Caco-2 (cell line): ENCODE measurements around the gene EIF3I. TPM values are rescaled to one million over a fixed set of nuclear protein-coding genes. Genes with fewer than 3 reads are reported as not detected.

ENCODE experiments used
- BruUV-seq: library from RNA; stranded (reverse); fragments of 400-500 nt; replicated peaks from 2 replicates; lab custom pipeline; 2021; lab: Mats Ljungman, UMichigan
- CTCF ChIA-PET: fragments of 300-600 bp; sonication (Branson Sonifier 250); formaldehyde crosslinking; loops from one replicate; lab custom pipeline; 2022; ENCODE audit warnings: antibody characterized with exemption; lab: Charles Lee
- POLR2A ChIA-PET: fragments of 300-600 bp; sonication (Branson Sonifier 250); formaldehyde crosslinking; loops from one replicate; lab custom pipeline; 2022; ENCODE audit warnings: antibody characterized with exemption; lab: Charles Lee
- DNase-seq, 2 experiments: peaks; one replicate each; pipeline versions ENCODE4 v3.0.0 to v3.0.0-alpha.2; 2020 to 2022
- H3K27me3 ChIP-seq: replicated peaks from 2 replicates; pipeline ENCODE4 v1.6.0; 2011; ENCODE audit warnings: low read length; ENCODE audit not compliant: control insufficient read depth, insufficient read depth
- H3K36me3 ChIP-seq: 2 replicates; pipeline ENCODE4 v1.5.1; 2011; ENCODE audit warnings: low read length; ENCODE audit not compliant: control insufficient read depth, insufficient read depth
- H3K4me1 ChIP-seq: fragments of 250-450 bp; sonication (Bioruptor Pico); 2 replicates; pipeline ENCODE4 v1.5.1; 2020; ENCODE audit warnings: mild to moderate bottlenecking
- H3K4me3 ChIP-seq: 2 replicates; pipeline ENCODE4 v1.5.1; 2011; ENCODE audit warnings: low read depth, mild to moderate bottlenecking, control low read depth, low read length
- H3K9me3 ChIP-seq: fragments of 250-450 bp; sonication (Bioruptor Pico); 2 replicates; pipeline ENCODE4 v1.5.1; 2020; ENCODE audit warnings: mild to moderate bottlenecking, moderate library complexity
- H3K27ac Mint-ChIP-seq: one replicate; pipeline ENCODE4 v1.8.0; 2022; ENCODE audit warnings: mixed read lengths; ENCODE audit not compliant: unreplicated experiment
- H3K27me3 Mint-ChIP-seq: one replicate; pipeline ENCODE4 v1.8.0; 2022; ENCODE audit warnings: mixed read lengths; ENCODE audit not compliant: insufficient read depth, unreplicated experiment
- H3K36me3 Mint-ChIP-seq: one replicate; pipeline ENCODE4 v1.8.0; 2022; ENCODE audit warnings: mild to moderate bottlenecking, mixed read lengths; ENCODE audit not compliant: insufficient read depth, unreplicated experiment
- H3K4me1 Mint-ChIP-seq: one replicate; pipeline ENCODE4 v1.8.0; 2022; ENCODE audit warnings: low read depth, mixed read lengths; ENCODE audit not compliant: unreplicated experiment
- H3K4me3 Mint-ChIP-seq: one replicate; pipeline ENCODE4 v1.8.0; 2022; ENCODE audit warnings: mild to moderate bottlenecking, moderate library complexity, mixed read lengths; ENCODE audit not compliant: unreplicated experiment
- H3K9me3 Mint-ChIP-seq: one replicate; pipeline ENCODE4 v1.8.0; 2022; ENCODE audit warnings: mixed read lengths; ENCODE audit not compliant: unreplicated experiment
- CTCF ChIP-seq, 2 experiments: fragments of 200-600 bp in 1 of 2; IDR thresholded peaks; 1 replicate in 1 of 2; 2 replicates in 1 of 2; pipeline versions ENCODE4 v1.5.1 to v1.8.0; 2011 to 2022; ENCODE audit warnings: antibody characterized with exemption in 1 of 2, control low read depth in 1 of 2, inconsistent platforms in 1 of 2, low read depth in 1 of 2, low read length in 1 of 2, mild to moderate bottlenecking in 1 of 2, moderate library complexity in 1 of 2; ENCODE audit not compliant: insufficient read depth in 1 of 2, severe bottlenecking in 1 of 2, unreplicated experiment in 1 of 2
- intact Hi-C: fragments of 100-400 bp; cut with micrococcal nuclease; formaldehyde crosslinking; loops from one replicate; pipeline ENCODE4 v1.10.0; 2022; ENCODE audit not compliant: unreplicated experiment
- total RNA-seq: library from RNA; stranded (reverse); gene quantifications from 2 replicates; pipeline ENCODE4 v1.2.3, GENCODE V29; 2022

Gene EIF3I
- total RNA-seq, 1 experiment from 2014 or later: 128 TPM

- no peaks in the 10 kb centered on the region for H3K4me1 Mint-ChIP-seq
- no peak for TF ChIP-seq CTCF (IDR thresholded peaks at IDR 0.05; ENCODE audit: insufficient read depth in 1 of 2, low read depth in 1 of 2, low read length in 1 of 2, severe bottlenecking in 1 of 2, unreplicated experiment in 1 of 2)
- Histone ChIP-seq H3K9me3 (no peaks in the 10 kb centered on the region), H3K4me3 (peak overlapping the region; percentile 73), H3K4me1 (no peaks in the 10 kb centered on the region), H3K36me3 (no peaks in the 10 kb centered on the region), H3K27me3 (no peaks in the 10 kb centered on the region)
- no peaks in the 10 kb centered on the region for H3K27me3 Mint-ChIP-seq
- BruUV-seq: no TSS peak
- intact Hi-C loops: no loop called here
- H3K36me3 Mint-ChIP-seq: peaks cover 7% of the 10 kb centered on the region
- H3K4me3 Mint-ChIP-seq: peak overlapping the region; percentile 89
- H3K27ac Mint-ChIP-seq: peak overlapping the region; percentile 95
- DNase-seq: no peak
- ChIA-PET CTCF (interaction anchor here (0.6 kb wide), 1 partner anchor 148 kb away, joined by 5 read pairs; the partner anchor contains the start of gene TMEM39B), POLR2A (no interaction called here)
- H3K9me3 Mint-ChIP-seq: no peaks in the 10 kb centered on the region
Measured at GRCh38 chr1:32220746-32221580, 1.2 kb upstream of the EIF3I start.

DNA sequence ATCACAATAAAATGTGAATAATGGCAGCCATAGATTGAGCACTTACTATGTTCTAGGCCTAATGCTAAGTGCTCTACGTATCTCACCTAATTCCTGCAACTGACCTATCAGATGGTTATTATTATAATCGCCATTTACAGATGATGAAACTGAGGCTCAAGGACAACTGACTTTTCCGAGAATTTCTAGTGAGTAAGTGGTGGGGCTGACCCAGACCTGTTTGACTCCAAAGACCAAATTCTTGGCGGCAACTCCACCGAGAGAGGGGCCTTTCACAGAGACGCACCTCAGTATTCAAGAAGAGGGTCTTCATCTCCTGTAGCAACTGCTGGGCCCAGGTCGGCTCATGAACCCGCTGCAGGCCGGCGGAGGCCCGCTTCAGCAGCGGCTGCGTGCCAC, 627 bp upstream of the EIF3I start:
- Histone ChIP-seq H3K4me3 (peak overlapping the region; percentile 73), H3K4me1 (no peaks in the 10 kb centered on the region), H3K36me3 (no peaks in the 10 kb centered on the region), H3K9me3 (no peaks in the 10 kb centered on the region), H3K27me3 (no peaks in the 10 kb centered on the region)
- H3K4me3 Mint-ChIP-seq: peak overlapping the region; percentile 89
- peak overlapping the region; percentile 95 for H3K27ac Mint-ChIP-seq
- no peaks in the 10 kb centered on the region for H3K27me3 Mint-ChIP-seq
- H3K36me3 Mint-ChIP-seq: peaks cover 13% of the 10 kb centered on the region
- intact Hi-C loops: no loop called here
- DNase-seq: no peak
- POLR2A ChIA-PET: no interaction called here
- H3K9me3 Mint-ChIP-seq: no peaks in the 10 kb centered on the region
- TSS peak; percentile 36 for BruUV-seq
- CTCF ChIA-PET: interaction anchor here (1.0 kb wide), 1 partner anchor 28 kb away, joined by 3 read pairs; no protein-coding TSS in a partner anchor
- no peaks in the 10 kb centered on the region for H3K4me1 Mint-ChIP-seq
- no peak for TF ChIP-seq CTCF (IDR thresholded peaks at IDR 0.05; ENCODE audit: insufficient read depth in 1 of 2, low read depth in 1 of 2, low read length in 1 of 2, severe bottlenecking in 1 of 2, unreplicated experiment in 1 of 2)

DNA sequence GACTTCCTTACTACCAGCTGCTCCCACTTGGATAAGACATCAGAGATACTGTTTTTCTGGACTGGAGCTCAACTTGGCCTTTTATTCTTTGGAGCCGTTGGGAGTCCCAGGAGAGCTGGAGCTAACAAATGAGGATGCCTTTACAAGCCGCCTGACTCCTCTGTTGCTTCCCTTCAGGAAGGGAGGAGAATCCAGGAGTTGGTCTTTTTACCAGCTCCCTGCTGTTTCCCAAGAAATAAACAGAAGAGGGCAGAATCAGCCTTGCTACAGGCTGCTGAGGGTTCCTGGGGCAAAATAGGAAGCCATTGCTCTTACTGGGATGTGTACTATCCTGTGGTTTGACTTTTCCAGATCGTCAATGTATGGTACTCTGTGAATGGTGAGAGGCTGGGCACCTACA, 1.5 kb downstream of the EIF3I start:
- no peaks in the 10 kb centered on the region for H3K4me1 Mint-ChIP-seq
- Histone ChIP-seq H3K4me3 (no peak overlapping the region), H3K36me3 (peaks cover 1% of the 10 kb centered on the region; the same call in 1 of the 2 replicates), H3K9me3 (no peaks in the 10 kb centered on the region), H3K27me3 (no peaks in the 10 kb centered on the region), H3K4me1 (no peaks in the 10 kb centered on the region)
- CTCF ChIA-PET: no interaction called here
- intact Hi-C loops: loop anchor here (2.0 kb wide), 2 partner anchors 69 to 139 kb away; partner anchors contain the start of genes FAM229A, HDAC1 and TSSK3
- no TSS peak for BruUV-seq
- H3K36me3 Mint-ChIP-seq: peaks cover 33% of the 10 kb centered on the region
- TF ChIP-seq CTCF (IDR thresholded peaks at IDR 0.05; ENCODE audit: insufficient read depth in 1 of 2, low read depth in 1 of 2, low read length in 1 of 2, severe bottlenecking in 1 of 2, unreplicated experiment in 1 of 2): no peak
- H3K27ac Mint-ChIP-seq: no peak overlapping the region
- no peaks in the 10 kb centered on the region for H3K9me3 Mint-ChIP-seq
- no peak for DNase-seq
- H3K4me3 Mint-ChIP-seq: no peak overlapping the region
- POLR2A ChIA-PET: interaction anchor here (0.6 kb wide), 1 partner anchor 112 kb away, joined by 3 read pairs; no protein-coding TSS in a partner anchor
- H3K27me3 Mint-ChIP-seq: no peaks in the 10 kb centered on the region
